Esophagus muscularis mucosa (tissue), 4 donors: Measurements from ENCODE around the gene MPI.

Experiments used
- EP300 ChIP-seq: sonication (generic); formaldehyde crosslinking; IDR thresholded peaks from one replicate; pipeline ENCODE4 v1.6.1; 2017; ENCODE audit warnings: antibody characterized with exemption
- POLR2A ChIP-seq: fragments of 450-650 bp; IDR thresholded peaks from one replicate; pipeline ENCODE4 v1.6.1; 2017; ENCODE audit warnings: antibody characterized with exemption, moderate library complexity, mild to moderate bottlenecking, low read depth
- TF ChIP-seq, protein P1 (sequence below), 3 experiments: fragments of 200-600 bp in 2 of 3; fragments of 450-650 bp in 1 of 3; sonication (generic) in 2 of 3; IDR thresholded peaks; one replicate each; pipeline ENCODE4 v1.5.1; 2017 to 2019; ENCODE audit warnings: antibody characterized with exemption in 3 of 3, mild to moderate bottlenecking in 2 of 3, moderate library complexity in 1 of 3

DNA sequence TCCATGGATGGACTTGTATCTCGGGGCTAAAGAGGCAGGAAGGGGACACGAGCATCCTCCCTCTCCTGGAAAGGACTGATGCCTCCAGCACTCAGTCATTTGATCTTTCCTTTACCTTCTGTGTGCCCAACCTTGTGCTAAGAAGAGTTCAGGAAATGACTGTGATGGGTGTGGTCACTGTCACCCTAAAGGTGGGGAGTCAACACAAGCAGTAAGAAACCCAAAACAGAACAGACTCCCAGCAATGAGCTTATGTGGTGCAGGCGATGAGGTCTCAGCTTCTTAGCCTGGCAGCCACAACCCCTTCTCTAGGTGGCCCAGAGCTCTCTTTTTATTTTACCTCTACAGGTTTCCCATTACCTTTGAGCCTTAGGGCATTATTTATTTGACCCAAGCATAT, 3.8 kb downstream of the MPI start:
- TF ChIP-seq, protein P1, sequence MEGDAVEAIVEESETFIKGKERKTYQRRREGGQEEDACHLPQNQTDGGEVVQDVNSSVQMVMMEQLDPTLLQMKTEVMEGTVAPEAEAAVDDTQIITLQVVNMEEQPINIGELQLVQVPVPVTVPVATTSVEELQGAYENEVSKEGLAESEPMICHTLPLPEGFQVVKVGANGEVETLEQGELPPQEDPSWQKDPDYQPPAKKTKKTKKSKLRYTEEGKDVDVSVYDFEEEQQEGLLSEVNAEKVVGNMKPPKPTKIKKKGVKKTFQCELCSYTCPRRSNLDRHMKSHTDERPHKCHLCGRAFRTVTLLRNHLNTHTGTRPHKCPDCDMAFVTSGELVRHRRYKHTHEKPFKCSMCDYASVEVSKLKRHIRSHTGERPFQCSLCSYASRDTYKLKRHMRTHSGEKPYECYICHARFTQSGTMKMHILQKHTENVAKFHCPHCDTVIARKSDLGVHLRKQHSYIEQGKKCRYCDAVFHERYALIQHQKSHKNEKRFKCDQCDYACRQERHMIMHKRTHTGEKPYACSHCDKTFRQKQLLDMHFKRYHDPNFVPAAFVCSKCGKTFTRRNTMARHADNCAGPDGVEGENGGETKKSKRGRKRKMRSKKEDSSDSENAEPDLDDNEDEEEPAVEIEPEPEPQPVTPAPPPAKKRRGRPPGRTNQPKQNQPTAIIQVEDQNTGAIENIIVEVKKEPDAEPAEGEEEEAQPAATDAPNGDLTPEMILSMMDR (IDR thresholded peaks at IDR 0.05): no peak
- TF ChIP-seq POLR2A (no peak), EP300 (no peak)
